K562 (cell line): Measurements from ENCODE around the gene ASRGL1. TPM values are rescaled to one million over a fixed set of nuclear protein-coding genes. Genes with fewer than 3 reads are reported as not detected.
A peak's percentile ranks its signal among the peaks of the same experiment; 100 is the strongest.

Source experiments
- ATAC-seq: fragments of 200-7000 bp; cut with Tn5 transposase; 3 replicates; pipeline ENCODE4 v1.9.1; 2020; ENCODE audit warnings: moderate library complexity
- BruUV-seq: library from RNA; stranded (reverse); fragments of 400-500 nt; replicated peaks from 2 replicates; lab custom pipeline; 2021; lab: Mats Ljungman, UMichigan
- CTCF ChIA-PET: fragments of 300-600 bp; formaldehyde crosslinking; extraction: SDS; loops from one replicate; lab custom pipeline; 2021; ENCODE audit warnings: low intra/inter-chr PET ratio; lab: Yijun Ruan, JAX
- POLR2A ChIA-PET: fragments of 300-600, 350-650 bp; sonication (Branson Sonifier 250); formaldehyde crosslinking; extraction: SDS; loops from one replicate; lab custom pipeline; 2021; ENCODE audit warnings: antibody characterized with exemption, inconsistent platforms; lab: Yijun Ruan, JAX
- DNase-seq, 4 experiments: peaks; one replicate each; pipeline versions ENCODE4 v3.0.0 to v3.0.0-alpha.2; 2011 to 2018; ENCODE audit warnings: low spot score in 3 of 4, mixed read lengths in 3 of 4; ENCODE audit errors: extremely low read depth in 1 of 4
- FAIRE-seq: peaks from 2 replicates; lab custom pipeline; 2011; peaks lifted over from hg19 to GRCh38; lab: Jason Lieb, UNC
- H2AFZ ChIP-seq: 2 replicates; pipeline ENCODE4 v1.6.0; 2011; ENCODE audit warnings: low read depth, low read length, control low read depth, inconsistent platforms
- H3K27ac ChIP-seq: fragments of 200-600 bp; 3 replicates; pipeline ENCODE4 v1.8.0; 2011; ENCODE audit warnings: low read depth, mild to moderate bottlenecking, control low read depth, inconsistent platforms, low read length, moderate library complexity, mixed read lengths; ENCODE audit errors: extremely low read depth
- H3K27me3 ChIP-seq, 2 experiments: fragments of 300-600 bp in 1 of 2; 2 replicates in 1 of 2; 3 replicates in 1 of 2; pipeline versions ENCODE4 v1.6.0 to v1.8.0; 2011; ENCODE audit warnings: inconsistent platforms in 2 of 2, low read length in 2 of 2, mild to moderate bottlenecking in 1 of 2, mixed read lengths in 1 of 2, moderate library complexity in 1 of 2; ENCODE audit not compliant: control insufficient read depth in 2 of 2, insufficient read depth in 2 of 2
- H3K36me3 ChIP-seq: fragments of 300-600 bp; 3 replicates; pipeline ENCODE4 v1.8.0; 2011; ENCODE audit warnings: mild to moderate bottlenecking, low read length, inconsistent platforms; ENCODE audit not compliant: control insufficient read depth, insufficient read depth
- H3K4me1 ChIP-seq, 2 experiments: fragments of 200-600 bp in 1 of 2; replicated peaks in 1 of 2; 2 replicates in 1 of 2; 3 replicates in 1 of 2; pipeline versions ENCODE4 v1.5.1 to v1.8.0; 2011; ENCODE audit warnings: inconsistent platforms in 2 of 2, low read length in 2 of 2, mild to moderate bottlenecking in 1 of 2, mixed read lengths in 1 of 2, moderate library complexity in 1 of 2; ENCODE audit not compliant: control insufficient read depth in 2 of 2, insufficient read depth in 2 of 2
- H3K4me2 ChIP-seq: 2 replicates; pipeline ENCODE4 v1.6.1; 2011; ENCODE audit warnings: low read length, control low read depth, inconsistent platforms, mixed read lengths; ENCODE audit not compliant: insufficient read depth
- H3K4me3 ChIP-seq: fragments of 200-600 bp; sonication (generic), shearing (Covaris generic); 2 replicates; pipeline ENCODE4 v1.5.1; 2016; ENCODE audit warnings: control low read depth, inconsistent platforms
- H3K79me2 ChIP-seq: fragments of 200-600 bp; 3 replicates; pipeline ENCODE4 v1.8.0; 2011; ENCODE audit warnings: low read length, inconsistent platforms; ENCODE audit not compliant: control insufficient read depth, insufficient read depth
- H3K9ac ChIP-seq, 2 experiments: 2 replicates each; pipeline versions ENCODE4 v1.6.0 to v1.6.1; 2011; ENCODE audit warnings: low read depth in 2 of 2, low read length in 2 of 2, control low read depth in 1 of 2, inconsistent platforms in 1 of 2, mild to moderate bottlenecking in 1 of 2, mixed read lengths in 1 of 2; ENCODE audit not compliant: insufficient read depth in 1 of 2
- H3K9me1 ChIP-seq: one replicate; pipeline ENCODE4 v1.6.0; 2011; ENCODE audit warnings: inconsistent platforms, mild to moderate bottlenecking, low read length, moderate library complexity; ENCODE audit not compliant: control insufficient read depth, insufficient read depth
- H3K9me3 ChIP-seq: replicated peaks from 2 replicates; pipeline ENCODE4 v1.5.1; 2011; ENCODE audit warnings: low read depth, low read length, inconsistent platforms; ENCODE audit not compliant: control insufficient read depth, insufficient read depth
- H4K20me1 ChIP-seq: replicated peaks from 2 replicates; pipeline ENCODE4 v1.6.1; 2011; ENCODE audit warnings: low read length, inconsistent platforms, mixed read lengths; ENCODE audit not compliant: control insufficient read depth, insufficient read depth
- CBFB ChIP-seq: sonication (generic); formaldehyde crosslinking; IDR thresholded peaks from 2 replicates; pipeline ENCODE4 v1.4.0; 2020; ENCODE audit warnings: mild to moderate bottlenecking, missing genetic modification reagents
- FUS ChIP-seq: fragments of 200-400 bp; formaldehyde crosslinking; optimal IDR thresholded peaks from 2 replicates; pipeline ENCODE3; 2017; ENCODE audit warnings: low read depth, low read length
- SMAD1 ChIP-seq: fragments of 150-350 bp; IDR thresholded peaks from 2 replicates; pipeline ENCODE4 v1.6.1; 2014; ENCODE audit warnings: low read length, low read depth; ENCODE audit not compliant: partially characterized antibody
- ZNF644 ChIP-seq: fragments of 200-800 bp; sonication (Bioruptor generic); IDR thresholded peaks from 2 replicates; pipeline ENCODE4 v1.6.1; 2016; ENCODE audit warnings: low read depth, missing genetic modification characterization, missing compliant biosample characterization
- ZSCAN32 ChIP-seq: fragments of 450-650 bp; formaldehyde crosslinking; IDR thresholded peaks from 2 replicates; pipeline ENCODE4 v1.4.0; 2020; ENCODE audit warnings: mild to moderate bottlenecking, moderate library complexity
- WGBS: fragments of 100-300 bp; shearing (Covaris generic); methylation state at CpG from one replicate; pipeline ENCODE4 v1.1.6; 2016; ENCODE audit warnings: low coverage, mixed read lengths; ENCODE audit not compliant: insufficient coverage; ENCODE audit errors: missing lambda C conversion rate; 5-methylcytosine and 5-hydroxymethylcytosine counted together
- in situ Hi-C: fragments of 300-500 bp; cut with MboI; formaldehyde crosslinking; loops from 4 replicates; pipeline ENCODE4 v1.15.0; 2018; ENCODE audit warnings: inconsistent platforms, mixed read lengths
- intact Hi-C: fragments of 100-400 bp; cut with micrococcal nuclease; formaldehyde crosslinking; loops from 2 replicates; pipeline ENCODE4 v1.14.2; 2022
- polyA plus RNA-seq, 8 experiments: library from polyadenylated mRNA; depleted of rRNA in 4 of 8; stranded (reverse) in 5 of 8; unstranded in 3 of 8; fragments of >200 nt; fragmentation: Nextera tagmentation in 2 of 8; fragmentation: Illumina TruSeq in 1 of 8; extraction: Ambion mirVana in 2 of 8; extraction: Trizol in 1 of 8; gene quantifications; 2 replicates each; pipeline versions ENCODE4 v1.2.1 to v1.2.3, GENCODE V29; 2011 to 2014; ENCODE audit warnings: inconsistent platforms in 1 of 8, missing spikeins in 1 of 8
- total RNA-seq, 7 experiments: library from RNA; depleted of rRNA in 6 of 7; stranded (reverse); fragments of >200 nt in 6 of 7; fragmentation: Illumina TruSeq in 2 of 7; extraction: Trizol in 2 of 7; gene quantifications; 2 replicates each; pipeline versions ENCODE4 v1.2.1 to v1.2.3, GENCODE V29; 2011 to 2021; ENCODE audit warnings: low replicate concordance in 1 of 7
- TF ChIP-seq, protein P1 (sequence below): fragments of 450-650 bp; conservative IDR thresholded peaks from 2 replicates; pipeline ENCODE4 v1.6.1; 2016; ENCODE audit warnings: missing genetic modification characterization, low read depth, mild to moderate bottlenecking, control low read depth, missing compliant biosample characterization
- TF ChIP-seq, protein P2 (sequence below): fragments of 450-650 bp; IDR thresholded peaks from 2 replicates; pipeline ENCODE4 v1.6.1; 2017; ENCODE audit warnings: mild to moderate bottlenecking, moderate library complexity

ASRGL1 gene
- total and polyA plus RNA-seq, 9 of the 15 experiments (the other 6 are each of a cell fraction or from before 2014, with no cell fraction given): 3.1 to 23.0 (median 11.2) TPM

DNA sequence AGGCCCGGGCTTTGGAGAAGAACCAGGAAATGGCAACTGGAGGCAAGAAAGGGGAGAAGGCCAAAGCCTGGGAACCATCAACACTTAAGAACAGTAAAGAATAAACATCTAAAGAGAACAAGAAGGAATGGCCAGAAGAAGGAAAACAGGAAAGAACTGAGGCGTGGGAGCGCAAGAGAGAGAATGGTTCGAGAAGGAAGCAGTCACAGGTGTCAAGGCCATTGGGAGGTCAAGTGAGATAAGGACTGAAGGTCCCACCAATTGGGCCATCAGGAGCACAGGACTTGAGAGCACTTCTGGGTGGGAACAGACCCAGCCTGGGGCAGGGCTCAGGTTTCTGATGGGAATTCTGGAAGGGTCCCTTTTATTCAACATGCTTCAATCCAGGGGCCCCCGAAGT lies 80.9 kb downstream of the ASRGL1 start (continued):
- TF ChIP-seq, protein P1, sequence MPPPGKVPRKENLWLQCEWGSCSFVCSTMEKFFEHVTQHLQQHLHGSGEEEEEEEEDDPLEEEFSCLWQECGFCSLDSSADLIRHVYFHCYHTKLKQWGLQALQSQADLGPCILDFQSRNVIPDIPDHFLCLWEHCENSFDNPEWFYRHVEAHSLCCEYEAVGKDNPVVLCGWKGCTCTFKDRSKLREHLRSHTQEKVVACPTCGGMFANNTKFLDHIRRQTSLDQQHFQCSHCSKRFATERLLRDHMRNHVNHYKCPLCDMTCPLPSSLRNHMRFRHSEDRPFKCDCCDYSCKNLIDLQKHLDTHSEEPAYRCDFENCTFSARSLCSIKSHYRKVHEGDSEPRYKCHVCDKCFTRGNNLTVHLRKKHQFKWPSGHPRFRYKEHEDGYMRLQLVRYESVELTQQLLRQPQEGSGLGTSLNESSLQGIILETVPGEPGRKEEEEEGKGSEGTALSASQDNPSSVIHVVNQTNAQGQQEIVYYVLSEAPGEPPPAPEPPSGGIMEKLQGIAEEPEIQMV (tag): 0 out of 2 replicates have a peak, but pooled peaks have one; percentile 10

DNA sequence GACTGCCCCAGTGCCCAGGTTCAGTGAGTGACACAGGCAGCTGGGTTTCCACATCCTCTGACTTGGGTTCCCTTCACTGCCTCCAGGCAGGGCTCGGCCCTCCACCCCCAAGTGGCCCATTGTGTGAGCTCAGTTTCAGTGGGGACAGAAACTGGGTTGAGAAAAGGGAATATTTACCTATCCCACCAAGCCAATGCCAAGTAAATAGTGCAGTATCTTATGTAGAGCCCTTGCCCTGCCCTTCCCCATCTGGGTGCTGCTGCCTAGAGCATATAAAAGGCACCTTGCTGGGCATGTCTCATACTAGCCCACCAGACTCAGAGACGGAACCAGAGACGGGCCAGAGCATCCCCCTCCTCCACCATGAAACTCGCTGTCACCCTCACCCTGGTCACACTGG lies 81.5 kb downstream of the ASRGL1 start, which contains the start of gene SCGB1A1:
Gene SCGB1A1 (plus strand): TSS at position 301 of the 400 bp plus-strand sequence. CDS start 63 bp downstream, at position 364.
- POLR2A ChIA-PET: interaction anchor here (0.6 to 0.8 kb wide), 4 partner anchors 9 to 143 kb away, joined by 3 to 4 read pairs (median 3); no protein-coding TSS in a partner anchor

More for the DNA sequence above, 81.5 kb downstream of the ASRGL1 start, which contains the start of gene SCGB1A1:
- H3K9ac ChIP-seq: peak within 1 kb of the TSS; percentile 17 to 18; a peak in 3 of 4 replicates
- intact Hi-C loops (no loop called here), in situ Hi-C loops (no loop called here)
- WGBS: 70% methylated on average over 4 of the region's 4 CpGs
- ATAC-seq (no peak; the same call in 1 of the 3 replicates), FAIRE-seq (no peak), DNase-seq (no peak)
- no peaks in the 10 kb centered on the region for H4K20me1 ChIP-seq
- H3K27me3 ChIP-seq: no peaks in the 10 kb centered on the region
- peak within 1 kb of the TSS; percentile 82 for H2AFZ ChIP-seq
- no peaks in the 10 kb centered on the region for H3K36me3 ChIP-seq
- BruUV-seq: no TSS peak
- peak within 1 kb of the TSS; percentile 12; the same call in 1 of the 3 replicates for H3K27ac ChIP-seq
- CTCF ChIA-PET: no interaction called here
- H3K9me3 ChIP-seq: no peaks in the 10 kb centered on the region
- TF ChIP-seq ZSCAN32 (CRISPR knock-in tag): no peak
- TF ChIP-seq CBFB (CRISPR knock-in tag): no peak
- TF ChIP-seq FUS: no peak
- TF ChIP-seq, protein P2, sequence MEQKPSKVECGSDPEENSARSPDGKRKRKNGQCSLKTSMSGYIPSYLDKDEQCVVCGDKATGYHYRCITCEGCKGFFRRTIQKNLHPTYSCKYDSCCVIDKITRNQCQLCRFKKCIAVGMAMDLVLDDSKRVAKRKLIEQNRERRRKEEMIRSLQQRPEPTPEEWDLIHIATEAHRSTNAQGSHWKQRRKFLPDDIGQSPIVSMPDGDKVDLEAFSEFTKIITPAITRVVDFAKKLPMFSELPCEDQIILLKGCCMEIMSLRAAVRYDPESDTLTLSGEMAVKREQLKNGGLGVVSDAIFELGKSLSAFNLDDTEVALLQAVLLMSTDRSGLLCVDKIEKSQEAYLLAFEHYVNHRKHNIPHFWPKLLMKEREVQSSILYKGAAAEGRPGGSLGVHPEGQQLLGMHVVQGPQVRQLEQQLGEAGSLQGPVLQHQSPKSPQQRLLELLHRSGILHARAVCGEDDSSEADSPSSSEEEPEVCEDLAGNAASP: no peak
- TF ChIP-seq SMAD1: no peak
- TF ChIP-seq ZNF644: no peak
- H3K79me2 ChIP-seq: no peaks in the 10 kb centered on the region
- H3K4me3 ChIP-seq: no peak within 1 kb of the TSS
- H3K4me2 ChIP-seq: peak within 1 kb of the TSS; percentile 28
- peaks cover 25 to 30% of the 10 kb centered on the region in 2 experiments for H3K4me1 ChIP-seq
- no peaks in the 10 kb centered on the region for H3K9me1 ChIP-seq
